GM21515 (cell line): Measurements from ENCODE around the gene SLC30A2.

Experiments
- ATAC-seq: cut with Tn5 transposase; IDR thresholded peaks from one replicate; pipeline ENCODE4 v1.9.1; 2021; ENCODE audit not compliant: unreplicated experiment

SLC30A2 gene

DNA sequence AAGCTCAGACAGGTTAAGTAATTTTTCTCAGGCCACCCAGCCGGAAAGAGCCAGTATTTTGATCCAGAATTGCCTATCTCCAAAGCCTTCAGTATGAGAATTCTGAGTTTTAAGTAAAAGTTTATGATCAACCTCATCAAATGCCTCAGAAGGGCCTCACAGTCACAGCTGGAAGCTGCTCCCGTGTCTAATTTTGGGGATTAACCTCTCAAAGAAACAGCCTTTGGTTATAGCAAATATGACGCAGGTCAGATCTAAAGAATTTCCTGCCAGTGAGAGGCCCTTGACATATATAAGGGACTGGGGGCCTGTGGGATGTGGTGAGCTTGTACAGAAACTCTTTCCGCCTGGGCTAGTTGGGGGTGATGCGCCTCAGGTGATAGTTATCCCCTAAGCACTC, 22.1 kb downstream of the SLC30A2 start:
- ATAC-seq: no peak

DNA sequence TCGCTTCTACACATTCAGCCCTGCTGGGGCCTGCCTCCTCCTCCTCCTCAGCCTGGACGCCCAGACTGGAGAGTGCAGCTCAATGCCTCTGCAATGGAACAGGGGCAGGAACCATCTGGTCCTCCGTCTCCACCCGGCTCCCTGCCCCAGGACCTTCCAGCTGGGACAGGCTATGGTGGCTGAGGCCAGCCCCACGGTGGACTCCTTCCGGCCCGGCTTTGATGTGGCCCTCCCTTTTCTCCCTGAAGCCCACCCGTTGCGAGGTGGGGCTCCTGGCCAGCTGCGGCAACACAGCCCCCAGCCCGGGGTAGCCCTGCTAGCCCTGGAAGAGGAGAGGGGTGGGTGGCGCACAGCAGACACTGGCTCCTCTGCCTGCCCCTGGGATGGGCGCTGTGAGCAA, 22.9 kb downstream of the SLC30A2 start:
- no peak for ATAC-seq

DNA sequence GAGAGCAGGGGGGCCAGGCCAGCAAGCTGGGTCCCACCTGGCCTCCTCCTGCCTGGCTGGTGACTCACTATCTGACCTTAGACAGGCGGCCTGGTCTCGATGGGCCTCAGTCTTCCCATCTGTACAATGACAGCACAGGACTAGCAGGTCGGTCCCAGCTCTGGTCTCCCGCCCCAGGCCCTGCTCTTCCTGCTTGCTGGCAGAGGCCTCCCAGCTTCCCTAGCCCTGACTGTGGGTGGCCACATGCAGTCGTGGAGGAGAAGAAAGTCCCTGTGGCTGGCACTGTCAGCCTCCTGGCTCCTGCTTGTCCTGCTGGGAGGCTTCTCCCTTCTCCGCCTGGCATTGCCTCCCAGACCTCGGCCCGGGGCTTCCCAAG, 23.5 kb downstream of the SLC30A2 start:
- no peak for ATAC-seq

DNA sequence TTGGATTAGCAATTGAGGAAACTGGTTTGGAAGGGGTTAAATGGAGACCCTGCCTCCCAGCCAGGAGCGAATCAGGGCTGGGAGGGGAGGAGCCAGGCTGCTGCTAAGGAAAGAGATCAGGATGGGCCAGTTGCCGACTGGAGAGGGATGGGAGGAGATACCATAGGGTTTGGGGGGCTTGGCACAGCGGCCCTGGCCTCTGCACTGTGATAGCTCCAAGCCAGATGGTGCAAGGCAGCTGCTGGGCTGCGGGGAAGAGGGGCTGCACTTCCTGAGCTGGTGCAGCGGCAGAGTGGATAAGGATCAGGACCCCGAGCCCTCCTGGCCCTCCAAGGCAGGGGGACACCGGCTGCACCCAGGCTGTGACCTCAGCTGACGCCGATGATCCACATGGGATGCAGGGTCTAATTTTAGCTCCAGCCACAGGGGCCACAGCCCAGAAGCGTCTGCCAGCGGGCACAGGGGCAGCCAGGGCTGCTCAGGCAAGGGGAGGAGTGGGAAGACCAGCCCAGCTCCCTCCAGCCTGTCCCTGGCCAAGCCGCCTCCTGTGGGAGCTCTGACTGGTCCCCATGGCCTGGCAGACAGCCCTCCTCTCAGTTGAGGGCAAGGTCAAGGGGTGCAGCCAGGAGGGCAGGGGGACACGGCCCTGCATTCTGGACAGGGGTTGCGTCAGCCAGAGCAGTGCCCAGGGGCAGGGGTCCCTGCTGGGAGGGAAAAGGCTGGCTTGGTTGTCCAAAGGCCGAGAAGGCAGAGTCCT, 24.1 kb downstream of the SLC30A2 start, which contains the start of gene EXTL1:
Gene EXTL1 (plus strand): TSS at position 129 of the 757 bp plus-strand sequence. CDS start 872 bp downstream, outside the sequence.
- ATAC-seq: no peak

DNA sequence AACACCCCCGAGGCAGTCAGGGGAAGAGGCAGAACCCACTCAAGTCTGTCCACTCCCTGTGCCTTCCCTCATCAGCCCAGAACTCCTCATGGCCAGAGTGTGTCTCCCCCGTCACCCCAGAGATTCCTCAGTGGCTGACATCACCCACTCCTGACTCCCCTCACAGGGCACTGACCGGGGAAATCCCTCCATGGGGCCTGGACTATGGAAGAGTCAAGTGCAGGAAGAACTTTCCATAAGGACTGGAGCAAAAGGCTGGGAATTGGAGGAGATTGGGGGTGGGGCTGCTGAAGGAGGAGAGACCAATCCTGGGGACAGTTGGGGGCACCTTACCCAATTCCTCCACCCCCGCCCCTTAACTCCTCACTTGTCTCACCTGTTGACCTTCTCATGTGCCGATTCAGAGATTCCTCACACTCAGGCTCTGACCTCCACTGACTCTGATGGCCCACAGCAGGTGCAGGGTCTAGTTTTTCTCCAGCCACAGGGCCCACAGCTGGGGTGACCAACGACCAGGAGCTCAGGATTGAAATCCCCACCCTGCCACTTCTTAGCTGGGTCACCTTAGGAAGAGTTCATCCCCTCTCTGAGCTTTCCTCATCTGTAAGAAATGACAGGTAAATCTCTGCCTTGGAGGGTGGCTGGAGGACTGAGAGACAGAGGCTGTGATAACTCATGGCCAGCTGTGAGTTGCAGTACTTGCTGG, 24.8 kb downstream of the SLC30A2 start:
- no peak for ATAC-seq

DNA sequence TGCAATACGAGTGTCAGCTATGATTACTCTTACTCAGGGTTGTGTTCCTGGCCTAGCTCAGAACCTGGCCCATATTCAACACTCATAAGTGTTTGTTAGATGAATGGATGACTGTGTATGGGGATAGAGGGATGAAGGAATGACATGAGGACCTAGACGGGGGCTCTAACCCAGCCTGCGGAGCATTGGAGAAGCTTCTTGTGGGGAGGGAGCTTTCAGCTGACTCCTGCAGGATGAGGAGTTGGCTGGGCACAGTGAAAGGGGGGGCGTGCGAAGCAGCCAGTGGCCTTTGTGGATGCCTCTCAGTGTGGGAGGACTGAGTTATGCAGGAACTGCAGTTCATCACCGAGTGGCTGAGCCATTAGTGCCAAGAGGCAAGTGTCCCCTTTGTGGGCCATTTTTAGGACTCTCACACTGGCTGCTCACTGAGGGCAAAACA, 25.6 kb downstream of the SLC30A2 start:
- ATAC-seq: no peak

DNA sequence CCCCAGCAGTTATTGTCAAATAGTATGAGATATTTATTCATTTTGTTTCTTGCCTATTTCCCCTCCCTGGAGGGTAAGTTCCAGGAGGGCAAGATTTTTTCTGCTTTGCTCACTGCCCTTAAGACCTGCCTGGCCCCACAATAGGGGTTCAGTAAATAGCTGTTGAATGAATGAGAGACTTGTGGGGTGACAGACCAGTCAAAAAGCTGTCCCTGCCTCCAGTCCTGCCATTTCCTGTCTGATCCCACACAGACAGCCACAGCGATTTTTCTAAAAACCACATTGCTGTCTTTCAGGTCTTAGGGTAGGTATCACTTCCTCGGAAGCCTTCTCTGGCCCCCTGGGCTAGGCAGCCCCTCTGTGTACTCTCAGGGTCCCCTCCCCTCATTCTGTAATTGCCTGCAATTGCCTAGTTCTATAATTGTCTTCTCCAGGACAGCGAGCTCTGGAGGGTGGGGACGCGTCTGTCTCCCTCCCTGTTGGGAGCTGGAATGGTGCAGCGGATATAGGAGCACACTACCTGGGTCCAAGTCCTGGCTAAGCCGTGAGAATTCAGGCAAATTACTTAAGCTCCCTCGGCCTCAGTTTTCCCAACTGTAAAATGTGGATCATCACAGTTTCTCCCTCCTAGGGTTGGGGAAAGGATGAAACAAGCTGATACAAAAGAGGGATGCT, 26.1 kb downstream of the SLC30A2 start:
- ATAC-seq: no peak

DNA sequence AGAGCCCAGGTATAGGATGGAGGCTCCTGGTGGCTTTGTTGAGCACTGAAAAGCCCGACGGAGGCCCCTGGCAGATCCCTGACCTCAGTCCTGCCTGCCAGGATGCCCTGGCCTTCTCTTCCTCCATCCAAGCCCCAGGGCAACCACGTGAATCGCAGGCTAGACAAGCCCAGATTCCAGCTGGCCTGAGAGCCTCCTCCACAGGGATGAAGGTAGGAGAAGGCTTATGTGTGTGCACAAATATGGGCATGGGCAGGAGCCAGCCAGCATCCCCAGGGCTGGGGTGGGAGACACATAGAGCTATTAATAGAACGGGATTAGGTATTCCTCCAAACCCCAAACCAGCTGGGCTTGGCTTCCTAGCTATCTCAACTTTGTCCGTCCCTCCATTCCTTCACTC, 28.3 kb downstream of the SLC30A2 start:
- ATAC-seq: no peak

DNA sequence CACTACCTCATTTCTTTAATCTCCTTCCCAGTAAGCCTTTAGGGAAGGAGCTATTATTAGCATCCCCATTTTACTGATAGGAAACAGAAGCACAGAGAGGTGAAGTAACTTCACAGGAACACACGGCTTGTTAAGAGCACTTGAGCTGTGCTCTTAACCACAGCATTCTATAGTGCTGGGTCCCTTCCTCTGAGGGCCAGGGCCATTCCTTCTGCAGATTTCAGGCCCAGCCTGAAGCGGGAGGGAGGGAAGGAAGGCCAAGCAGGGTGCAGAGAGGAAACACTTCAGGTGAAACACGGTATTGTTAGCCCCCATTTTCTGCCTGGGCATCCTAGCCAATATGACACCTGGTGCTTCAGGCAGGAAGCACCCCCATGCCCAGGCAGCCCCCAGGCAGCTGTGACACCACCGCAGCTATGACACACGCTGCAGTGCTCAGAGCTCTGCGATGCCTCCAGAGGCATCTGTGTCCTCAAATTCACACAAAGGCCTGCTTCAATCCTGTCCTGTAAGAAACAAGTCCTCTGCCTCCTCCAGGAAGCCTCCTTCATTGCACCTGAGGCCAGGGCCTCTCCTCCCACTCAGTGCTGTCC, 28.9 kb downstream of the SLC30A2 start:
- no peak for ATAC-seq

DNA sequence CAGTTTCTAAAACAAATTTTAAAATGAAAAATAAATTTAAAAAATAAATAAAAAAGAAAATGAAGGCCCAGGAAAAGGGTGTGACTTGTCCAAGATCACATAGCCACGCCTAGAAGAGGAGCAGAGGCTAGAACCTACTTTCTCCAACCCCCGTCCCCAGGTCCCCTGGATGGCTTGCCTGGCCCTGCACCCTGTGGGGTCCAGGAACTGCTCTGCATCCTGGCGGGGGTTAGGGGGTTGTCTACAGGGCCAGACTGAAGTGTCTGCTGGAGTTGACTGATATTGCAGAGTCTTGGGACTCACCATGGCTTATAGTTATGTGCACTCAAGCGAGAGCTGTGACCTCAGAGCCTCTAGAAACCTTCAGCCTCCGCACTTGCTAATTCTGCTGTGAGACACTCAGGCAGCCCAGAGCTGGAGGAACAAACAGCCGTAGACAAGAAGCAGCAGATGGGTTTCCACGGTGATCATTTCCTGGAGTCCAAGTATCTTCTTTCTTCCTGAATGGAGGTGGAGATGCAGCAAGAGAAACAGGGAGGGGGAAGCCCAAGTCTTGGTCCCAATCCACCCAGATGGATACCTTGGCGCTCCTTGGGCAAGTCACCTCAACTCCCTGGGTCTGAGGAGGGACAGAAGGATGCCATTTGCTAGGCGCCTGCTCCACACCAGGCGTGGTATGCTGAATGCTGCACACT, 29.5 kb downstream of the SLC30A2 start:
- ATAC-seq: no peak

DNA sequence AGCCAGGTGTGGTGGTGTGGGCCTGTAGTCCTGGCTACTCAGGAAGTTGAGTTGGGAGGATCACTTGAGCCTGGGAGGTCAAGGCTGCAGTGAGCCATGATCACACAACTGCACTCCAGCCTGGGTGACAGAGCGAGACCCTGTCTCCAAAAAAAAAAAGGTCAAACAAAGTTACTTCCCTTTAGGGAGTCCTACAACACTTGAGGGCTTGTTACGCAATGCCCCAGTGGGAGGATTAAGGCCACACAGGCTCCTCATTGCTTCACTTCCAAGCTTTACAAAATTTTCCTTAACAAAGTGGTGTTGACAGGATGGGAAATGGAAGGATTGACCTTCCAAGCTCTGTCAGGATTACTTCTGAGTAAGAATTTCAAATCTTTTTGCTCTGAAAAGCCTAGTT, 30.6 kb downstream of the SLC30A2 start:
- no peak for ATAC-seq

DNA sequence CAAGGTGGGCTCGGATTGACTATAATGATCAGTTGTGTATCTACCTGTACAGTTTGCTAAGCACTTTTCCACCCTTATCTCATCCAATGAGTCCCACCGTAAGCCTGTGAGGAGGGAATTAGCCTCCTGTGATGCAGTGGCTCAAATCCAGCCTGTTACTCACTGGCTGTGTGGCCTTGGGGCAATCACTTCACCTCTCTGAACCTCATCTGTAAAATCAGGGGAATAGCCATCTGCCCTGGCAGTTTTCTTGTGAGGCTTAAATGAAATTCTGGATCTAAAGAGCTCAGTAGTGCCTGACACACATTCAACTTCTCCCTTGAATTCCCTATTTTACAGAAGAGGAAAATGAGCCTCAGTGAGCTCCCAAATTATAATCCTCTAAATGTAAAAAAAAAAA, 31.7 kb downstream of the SLC30A2 start:
- no peak for ATAC-seq

DNA sequence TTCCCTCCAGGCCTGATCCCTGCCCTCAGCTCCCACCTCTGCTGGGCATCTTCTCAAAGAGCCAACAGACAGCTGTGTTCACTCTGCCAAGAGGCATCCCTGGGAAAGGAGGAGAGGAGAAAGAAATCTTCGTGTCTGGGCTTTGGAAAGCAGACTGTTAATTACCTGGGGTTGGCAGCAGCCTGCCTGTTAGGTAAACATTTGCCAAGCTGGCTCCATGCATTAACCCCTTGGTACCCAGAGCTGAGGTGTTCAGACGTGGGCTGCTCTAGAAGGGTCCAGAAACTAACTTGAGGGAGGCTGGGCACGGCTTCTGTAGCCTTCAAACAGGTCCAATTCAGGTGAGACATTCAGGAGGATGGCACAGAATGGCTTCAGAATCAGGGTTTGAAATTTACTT, 33.1 kb downstream of the SLC30A2 start:
- ATAC-seq: no peak

DNA sequence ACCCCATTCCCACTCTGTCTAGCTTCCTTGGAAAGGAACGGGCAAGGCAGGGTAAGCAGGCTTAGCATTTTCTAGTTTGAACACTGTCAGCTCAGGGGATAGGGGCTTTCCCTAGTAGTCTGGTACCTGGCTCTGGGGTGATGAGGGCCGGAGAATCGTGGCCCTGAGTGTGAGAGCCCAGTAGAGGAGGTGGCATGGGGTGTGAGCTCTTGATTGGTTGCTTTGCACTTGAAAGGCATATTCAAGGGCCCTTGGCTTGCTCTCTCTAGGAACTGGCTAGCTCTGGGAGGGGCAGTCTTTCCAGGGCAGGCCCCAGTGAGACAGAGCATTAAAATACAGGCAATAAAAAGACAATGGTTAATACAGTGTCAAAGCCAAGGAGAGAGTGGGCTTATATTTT, 35.1 kb downstream of the SLC30A2 start:
- no peak for ATAC-seq

DNA sequence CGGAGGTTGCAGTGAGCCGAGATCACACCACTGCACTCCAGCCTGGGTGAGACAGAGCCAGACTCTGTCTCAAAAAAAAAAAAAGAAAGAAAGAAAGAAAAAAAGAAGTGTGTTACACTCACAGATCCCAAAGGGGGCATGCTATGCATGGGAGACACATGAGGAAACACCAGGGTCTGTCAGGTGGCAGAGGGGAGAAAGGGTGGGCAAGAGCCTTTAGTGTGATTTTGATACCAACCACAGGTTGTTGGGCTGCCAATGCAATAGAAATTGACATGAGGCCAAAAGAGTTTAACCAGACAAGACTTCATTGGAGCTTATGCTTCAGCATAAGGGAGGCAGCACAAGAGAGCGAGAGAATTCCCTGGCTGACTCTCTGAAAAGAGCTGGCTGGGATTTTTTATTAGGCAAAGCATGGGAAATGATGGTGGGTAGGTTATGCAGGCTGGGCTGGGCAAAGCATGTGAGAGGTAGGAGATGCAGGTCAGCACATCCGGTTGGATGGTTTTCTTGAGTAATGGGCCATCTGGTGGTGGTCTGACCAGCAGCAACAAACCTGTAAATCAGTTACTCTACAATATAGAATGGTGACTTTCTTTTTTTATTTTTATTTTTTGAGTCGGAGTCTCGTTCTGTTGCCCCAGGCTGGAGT, 36.0 kb downstream of the SLC30A2 start:
- no peak for ATAC-seq

DNA sequence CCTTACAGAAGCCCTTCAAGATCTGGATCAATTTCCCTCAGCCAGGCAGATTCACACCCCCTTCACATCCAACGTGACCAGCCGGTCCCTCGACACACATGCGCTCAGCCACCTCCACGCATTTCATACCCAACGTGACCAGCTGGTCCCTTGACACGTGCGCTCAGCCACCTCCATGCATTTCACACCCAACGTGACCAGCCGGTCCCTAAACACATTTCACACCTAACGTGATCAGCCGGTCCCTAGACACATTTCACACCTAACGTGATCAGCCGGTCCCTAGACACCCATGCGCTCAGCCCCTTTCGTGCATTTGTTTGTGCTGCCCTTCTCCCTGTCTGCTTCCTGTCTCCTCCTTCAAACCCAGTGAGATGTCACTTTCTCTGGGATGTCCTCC, 39.2 kb downstream of the SLC30A2 start:
- no peak for ATAC-seq

DNA sequence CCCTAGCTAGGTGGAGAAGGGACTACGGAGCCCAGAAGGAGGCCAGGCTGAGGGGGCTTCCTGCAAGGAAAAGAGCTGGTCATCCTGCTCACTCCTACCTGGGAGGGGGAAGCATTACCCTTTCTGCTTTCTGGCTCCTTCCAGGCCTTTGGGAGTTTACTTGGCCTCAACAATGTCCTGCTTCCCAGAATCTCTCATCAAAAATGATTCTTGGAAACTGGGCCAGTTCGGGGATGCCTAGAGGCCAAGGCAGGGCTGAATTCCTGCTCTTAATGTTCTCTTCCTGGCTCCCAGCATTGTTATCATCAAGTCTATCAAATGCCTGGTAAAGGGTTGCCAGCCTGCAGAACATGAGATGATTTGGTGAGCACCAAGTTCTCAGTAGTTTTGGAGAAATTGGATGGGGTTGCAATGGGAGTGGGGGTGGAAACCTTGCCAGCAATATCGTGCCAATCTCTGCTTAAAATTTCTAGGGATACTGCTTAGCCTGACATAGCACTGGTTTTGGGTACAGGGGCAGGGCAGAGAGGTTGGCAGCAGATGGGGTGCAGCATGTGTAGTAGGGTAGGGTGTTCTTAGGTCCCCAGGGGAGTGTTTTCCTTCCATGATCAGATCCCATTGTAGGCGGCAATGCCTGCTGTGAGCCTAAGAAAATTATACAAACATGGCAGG, 40.3 kb downstream of the SLC30A2 start:
- ATAC-seq: no peak

DNA sequence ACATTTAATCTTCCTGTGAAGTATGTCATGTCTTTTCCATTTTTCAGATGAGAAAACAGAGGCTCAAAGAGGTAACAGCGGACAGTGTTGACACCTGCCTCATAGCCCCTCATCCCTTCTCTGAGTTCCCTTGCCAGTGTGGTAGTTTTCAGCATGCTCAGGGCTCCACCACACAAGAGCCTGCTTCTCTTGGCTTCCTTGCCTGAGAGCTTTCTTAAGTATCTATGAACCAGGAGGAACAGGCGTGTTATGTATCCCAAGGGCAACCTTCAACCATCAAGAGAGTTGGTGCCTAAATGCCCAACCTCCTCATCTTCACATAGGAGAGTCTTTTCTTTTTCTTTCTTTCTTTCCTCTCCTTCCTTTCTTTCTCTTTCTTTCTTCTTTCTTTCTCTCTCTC, 42.2 kb downstream of the SLC30A2 start:
- ATAC-seq: no peak

DNA sequence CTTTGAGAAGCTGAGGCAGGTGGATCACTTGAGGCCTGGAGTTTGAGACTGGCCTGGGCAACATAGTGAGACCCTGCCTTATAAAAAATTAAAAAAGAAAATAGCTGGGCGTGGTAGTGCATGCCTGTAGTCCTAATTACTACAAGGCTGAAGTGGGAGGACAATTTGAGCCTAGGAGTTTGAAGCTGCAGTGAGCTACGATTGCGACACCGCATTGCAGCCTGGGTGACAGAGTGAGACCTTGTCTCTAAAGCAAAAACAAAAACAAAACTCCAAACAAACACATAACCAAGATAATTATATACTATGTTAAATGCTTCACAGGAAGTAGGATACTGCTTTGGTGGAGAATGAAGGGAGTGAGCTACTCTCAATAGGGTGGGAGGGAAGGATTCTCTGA, 42.7 kb downstream of the SLC30A2 start:
- ATAC-seq: no peak
